T-helper 9 cell (primary cell): ENCODE results near the gene COL12A1.

Experiments used
- DNase-seq: peaks from one replicate; pipeline ENCODE4 v3.0.0-alpha.2; 2020
- total RNA-seq, 2 donors: gene quantifications; one replicate each; lab custom pipeline; 2026; lab: John Stamatoyannopoulos, UW

COL12A1 gene
- 0 to 0.21 reads per million in 2 donors for total RNA-seq

DNA sequence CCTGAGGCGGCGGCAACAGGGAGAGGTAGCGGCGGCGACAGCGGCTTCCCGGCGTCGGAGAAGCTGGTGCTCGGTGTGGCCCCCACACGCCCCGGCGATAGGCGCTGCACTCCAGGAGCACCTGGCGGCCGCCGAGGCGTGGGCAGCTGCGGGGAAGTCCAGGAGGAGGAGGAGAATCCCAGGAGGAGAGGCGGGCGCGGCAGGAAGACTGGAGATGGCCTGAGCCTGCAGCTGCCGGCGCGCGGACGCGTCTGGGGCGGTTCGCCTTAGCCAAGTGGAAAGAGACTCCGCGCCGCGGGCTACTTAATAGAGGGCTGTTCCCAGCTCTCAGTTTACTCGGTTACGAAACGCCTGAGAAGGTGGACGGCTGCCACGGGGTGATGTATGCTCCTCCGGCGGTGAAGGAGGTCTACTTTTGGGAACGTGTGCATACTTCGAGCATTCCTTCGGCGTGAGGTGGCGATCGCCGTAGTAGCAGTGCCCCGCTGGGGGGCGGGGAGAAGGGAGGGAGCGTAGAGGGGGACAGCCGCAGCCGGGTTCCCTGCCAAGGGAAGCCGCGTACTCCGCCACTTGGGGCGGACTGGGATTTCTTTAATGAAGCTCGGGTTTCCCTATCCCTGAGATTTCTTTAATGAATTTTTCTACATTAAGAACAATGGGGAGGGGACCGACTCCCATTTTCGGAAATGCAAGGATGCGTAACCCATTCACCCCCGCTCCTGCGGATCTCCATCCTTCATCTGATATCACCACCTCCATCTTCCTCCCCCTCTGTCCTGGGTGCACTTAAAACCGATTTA lies at the start of gene COL12A1:
TSS of gene COL12A1 (minus strand) at position 278 of the 800 bp plus-strand sequence. CDS start 3,261 bp downstream, outside the sequence.
- DNase-seq: no peak

GRCh38 chr6:75250552-75250951 lies 44.7 kb upstream of the COL12A1 start:
- DNase-seq: no peak

DNA sequence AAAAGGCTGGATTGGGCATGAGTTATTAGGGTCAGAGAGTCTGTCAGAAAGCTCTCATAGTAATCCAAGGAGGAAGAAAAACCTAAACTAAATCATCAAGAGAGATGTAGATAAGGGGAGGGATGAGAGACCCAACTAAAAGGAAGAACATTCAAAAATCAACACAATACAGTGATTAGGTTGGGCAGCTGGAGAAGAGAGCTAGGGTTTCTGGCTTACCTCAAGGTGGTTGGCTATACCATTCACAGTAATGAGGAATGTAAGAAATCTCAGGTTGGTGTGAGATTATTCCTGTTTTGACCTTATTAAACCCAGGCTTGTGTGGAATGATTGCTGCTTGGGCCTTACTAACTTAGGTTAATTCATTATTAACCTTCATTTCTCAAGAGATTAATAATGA lies 44.0 kb upstream of the COL12A1 start:
- DNase-seq: no peak

- no peak for DNase-seq
Measured at GRCh38 chr6:75246386-75246785, 40.5 kb upstream of the COL12A1 start.

DNA sequence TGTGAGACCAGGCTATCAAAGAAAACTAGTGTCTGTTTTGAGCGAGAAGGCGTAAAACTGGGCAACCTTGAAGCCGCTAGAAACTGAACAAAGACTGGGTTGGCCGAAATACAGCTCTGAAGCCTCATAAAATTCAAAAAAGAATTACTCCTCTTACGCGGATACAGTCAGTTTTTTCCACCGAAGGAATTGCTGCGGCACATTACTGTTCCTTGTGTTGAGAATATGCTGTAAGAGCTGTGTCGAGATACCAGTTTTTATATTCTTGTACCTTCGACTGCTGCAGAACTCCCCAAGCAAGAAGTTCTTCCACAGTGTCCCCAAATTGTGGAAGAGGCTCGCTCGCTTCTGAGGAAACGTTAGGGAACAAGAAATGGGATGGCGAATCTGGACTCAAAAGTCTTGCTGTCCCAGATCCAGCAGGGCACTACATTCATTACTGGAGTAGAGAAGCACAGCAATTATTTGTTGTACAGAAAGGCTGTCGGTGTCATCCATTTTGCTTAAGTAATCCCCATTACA lies 38.3 kb upstream of the COL12A1 start:
- DNase-seq: no peak

DNA sequence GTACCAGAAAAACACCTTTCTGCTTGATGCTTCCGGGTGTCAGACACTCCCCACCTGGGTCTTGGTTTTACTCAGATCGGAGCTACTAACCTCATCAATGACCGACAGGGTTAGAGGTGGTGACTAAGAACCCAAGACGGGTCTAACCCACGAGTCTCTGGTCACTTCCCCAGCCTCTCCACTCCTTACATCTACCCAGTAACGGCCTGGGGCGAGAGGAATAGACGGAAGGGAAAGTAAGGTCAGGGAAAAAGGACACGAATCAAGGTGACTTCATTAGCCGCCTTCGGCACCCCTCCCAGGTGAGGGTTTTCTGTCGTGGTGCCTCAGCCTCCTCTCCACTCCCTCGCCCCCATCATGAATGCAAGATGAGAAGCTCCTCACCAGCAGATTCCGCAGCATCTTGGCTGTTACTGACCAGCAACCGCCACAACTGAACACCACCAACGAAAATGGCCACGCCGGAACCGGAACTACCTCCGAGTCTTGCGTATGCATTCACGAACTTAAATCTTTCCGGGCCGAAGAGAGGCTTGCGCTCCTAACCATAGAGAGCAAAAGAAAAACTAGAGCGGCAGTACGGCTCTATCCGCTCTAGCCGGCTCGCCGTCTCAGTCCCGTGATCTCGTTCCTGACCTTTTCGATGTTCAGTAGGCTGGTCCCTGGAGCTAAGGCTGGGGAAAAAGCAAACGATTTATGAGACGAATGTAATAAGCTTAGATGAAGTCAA lies 37.6 kb upstream of the COL12A1 start, which contains the start of gene COX7A2:
TSS of gene COX7A2 (minus strand) at position 469 of the 730 bp plus-strand sequence. CDS start at position 402, 67 bp downstream.
- DNase-seq: peak; percentile 73

- DNase-seq: no peak
Measured at GRCh38 chr6:75236630-75237029, 30.8 kb upstream of the COL12A1 start.

DNA sequence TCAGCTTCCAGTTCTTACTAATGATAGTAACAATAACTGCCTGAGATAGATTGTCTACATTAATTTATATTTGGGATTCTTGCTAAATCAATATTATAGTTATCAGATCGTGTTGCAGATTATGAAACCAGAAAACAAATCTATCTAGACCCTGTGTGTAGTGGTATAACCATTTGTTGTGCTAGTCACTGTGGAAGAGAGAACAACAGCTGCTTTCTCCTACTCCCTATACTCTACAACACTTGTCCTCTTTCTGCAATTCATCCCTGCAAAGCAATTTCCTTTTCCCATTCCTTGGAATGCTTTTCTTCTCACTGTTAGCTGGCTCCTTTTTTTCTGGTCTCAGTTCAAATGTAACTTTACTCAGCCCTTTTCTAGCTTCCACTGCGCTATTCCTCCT lies 29.4 kb upstream of the COL12A1 start:
- no peak for DNase-seq

GRCh38 chr6:75234126-75234865 lies 28.4 kb upstream of the COL12A1 start:
- DNase-seq: no peak

DNA sequence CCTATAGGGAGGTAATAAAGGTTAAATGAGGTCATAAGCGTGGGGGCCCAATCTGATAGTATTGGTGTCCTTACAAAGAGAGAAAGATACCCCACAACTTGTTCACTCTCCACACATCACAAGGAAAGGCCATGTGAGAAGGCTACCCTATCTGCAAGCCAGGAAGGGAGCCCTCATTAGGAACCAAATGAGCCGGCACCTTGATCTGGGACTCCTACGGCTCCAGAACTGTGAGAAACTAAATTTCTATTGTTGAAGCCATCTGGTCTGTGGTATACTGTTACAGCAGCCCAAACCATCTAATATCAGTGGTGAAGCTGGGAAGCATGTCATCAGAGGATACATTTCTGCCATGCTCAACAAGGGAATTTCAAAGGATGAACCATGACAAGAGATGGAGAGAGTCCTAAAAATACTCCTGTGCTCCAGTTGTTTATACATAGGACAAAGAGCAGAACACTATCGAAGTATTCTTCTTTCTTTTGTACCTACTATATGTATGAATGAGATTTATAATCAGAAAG lies 27.3 kb upstream of the COL12A1 start:
- no peak for DNase-seq

DNA sequence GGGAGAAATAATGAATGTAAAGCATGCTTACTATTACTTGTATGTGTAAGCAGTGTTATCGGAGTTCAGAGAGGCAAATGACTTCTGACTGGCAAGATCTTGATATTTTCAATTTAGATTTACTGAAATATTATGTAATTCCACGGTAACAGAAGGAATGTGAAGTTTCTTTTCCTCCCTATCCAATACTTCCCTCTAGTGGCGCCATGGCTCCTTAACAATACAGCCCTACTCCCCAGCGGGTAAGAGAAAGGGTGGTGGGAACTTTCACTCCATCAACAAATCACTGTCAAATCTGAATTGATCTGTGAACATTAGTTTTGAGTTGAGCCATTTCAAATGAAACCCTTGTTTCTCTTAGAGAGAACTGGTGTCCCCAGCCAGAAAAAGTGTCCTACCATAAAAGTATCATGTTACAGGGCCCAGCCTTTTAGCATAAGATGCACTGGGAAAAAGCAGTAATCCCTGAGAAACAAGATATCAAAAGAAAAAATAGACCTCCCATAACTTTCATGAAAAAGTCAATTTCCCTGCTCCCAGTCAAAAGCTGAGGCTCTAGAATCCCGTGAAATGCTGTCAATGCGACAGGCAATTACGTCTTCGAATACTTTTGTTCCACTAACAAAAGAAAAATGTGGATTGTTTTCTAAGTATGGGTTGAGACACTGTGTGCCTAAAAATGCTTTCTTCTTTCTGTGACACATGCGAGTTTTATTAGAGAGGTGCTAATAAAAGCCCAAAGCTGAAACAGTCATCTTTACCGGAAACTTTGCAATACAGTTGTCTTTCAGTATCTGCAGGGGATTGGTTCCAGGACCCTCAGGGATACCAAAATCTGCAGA lies 24.9 kb upstream of the COL12A1 start:
- no peak for DNase-seq

DNA sequence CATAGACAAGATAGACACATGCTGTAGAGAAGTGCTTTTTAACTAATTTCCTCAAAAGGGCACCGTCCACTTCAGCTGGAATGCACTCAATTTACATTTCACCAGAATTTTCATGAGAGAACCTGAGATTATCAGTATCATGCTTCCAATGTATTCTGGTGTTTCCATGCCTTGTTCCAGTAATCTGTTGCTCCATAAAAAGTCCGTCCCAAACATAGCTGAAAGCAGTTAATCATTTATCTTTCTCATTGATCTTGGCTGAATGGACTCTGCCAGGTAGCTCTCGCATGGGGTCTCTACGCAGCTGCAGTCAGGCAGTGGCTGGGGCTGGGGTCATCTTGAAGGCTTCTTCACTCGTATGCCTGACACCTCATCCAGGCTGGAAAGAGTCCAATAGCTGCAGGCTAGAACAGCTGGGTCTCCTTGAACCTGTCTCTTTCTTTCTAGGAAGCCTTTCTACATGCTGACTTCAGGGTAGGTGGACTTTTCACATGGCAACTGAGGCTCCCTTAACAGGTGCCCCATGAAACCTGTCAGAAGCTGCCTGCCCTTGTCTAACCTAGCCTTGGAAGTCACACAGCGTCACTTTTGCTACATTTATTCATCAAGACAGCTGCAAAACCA lies 18.6 kb upstream of the COL12A1 start:
- DNase-seq: no peak

DNA sequence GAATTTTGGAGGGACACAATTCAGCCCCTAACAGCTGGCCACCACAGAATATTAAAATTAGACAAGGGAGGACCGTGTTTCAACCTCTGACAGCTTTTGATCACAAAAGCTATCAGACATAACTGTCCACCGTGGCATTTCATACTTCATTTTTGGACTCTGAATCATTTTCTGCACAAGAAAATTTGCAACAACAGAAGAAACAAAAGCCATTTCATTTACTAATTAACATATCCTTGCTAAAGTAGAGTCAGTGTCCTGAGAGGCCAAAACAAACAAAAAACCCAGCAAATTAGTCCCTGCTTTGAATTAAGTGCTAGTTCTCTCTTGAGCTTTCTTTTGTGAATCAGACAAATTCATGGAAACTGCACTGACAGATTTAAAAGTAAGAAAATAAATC lies 17.6 kb upstream of the COL12A1 start:
- DNase-seq: no peak

DNA sequence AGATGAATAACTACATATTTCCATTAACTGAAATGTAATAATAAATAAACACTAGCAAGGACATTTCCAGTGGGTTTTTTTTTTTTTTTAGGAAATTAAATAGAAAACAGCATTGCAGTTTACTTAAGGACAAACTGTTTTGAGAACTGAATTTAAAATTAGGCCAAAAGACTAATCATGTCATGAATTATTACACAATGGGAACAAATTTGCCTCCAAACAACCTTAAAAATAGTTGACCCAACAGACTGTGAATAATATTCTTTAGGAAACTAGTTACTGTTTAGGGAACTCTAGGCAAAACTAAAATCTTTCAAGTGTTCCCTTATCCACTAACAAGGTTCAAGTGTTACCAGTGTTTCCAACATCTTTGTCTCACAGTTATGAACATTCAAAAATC lies 16.4 kb upstream of the COL12A1 start:
- DNase-seq: no peak

- DNase-seq: no peak
Measured at GRCh38 chr6:75221116-75221515, 15.3 kb upstream of the COL12A1 start.

- DNase-seq: no peak
Measured at GRCh38 chr6:75220357-75220756, 14.5 kb upstream of the COL12A1 start.

DNA sequence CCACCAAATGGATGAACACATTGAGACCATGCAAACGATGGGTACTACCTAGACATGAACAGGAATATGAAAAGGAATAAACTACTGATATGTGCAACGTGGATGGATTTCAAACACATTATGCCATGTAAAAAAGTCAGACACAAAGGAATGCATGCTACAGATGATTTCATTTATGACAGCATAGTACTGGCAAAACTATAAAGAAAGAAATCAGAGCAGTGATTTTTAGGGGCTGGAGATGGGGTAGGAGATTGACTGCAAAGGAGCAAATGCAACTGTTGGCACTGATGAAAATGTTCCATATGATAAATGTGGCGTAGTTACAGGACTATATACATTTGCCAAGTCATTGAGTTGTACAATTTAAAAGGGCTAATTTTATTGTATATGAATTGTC lies 13.4 kb upstream of the COL12A1 start:
- DNase-seq: no peak

DNA sequence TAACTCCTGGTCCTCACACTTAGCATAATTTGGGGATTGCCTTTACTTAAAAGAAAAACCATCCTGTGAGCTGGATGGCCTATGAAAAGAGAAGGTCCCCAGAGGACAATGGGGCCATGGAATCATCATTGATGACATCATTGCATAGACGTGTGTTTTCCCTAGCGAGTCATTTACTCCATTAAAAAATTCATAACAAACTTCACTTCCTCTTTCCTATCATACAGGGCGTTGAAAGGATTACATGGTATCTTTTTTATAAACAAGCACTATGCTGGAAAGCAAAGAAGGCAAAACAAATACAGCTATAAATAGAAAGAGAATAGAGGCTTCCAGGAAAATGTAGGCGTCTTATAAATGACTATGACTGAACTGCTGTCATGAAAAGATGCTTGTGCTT lies 11.3 kb upstream of the COL12A1 start:
- DNase-seq: no peak

GRCh38 chr6:75215291-75215690 lies 9.4 kb upstream of the COL12A1 start:
- DNase-seq: no peak

GRCh38 chr6:75213732-75214131 lies 7.9 kb upstream of the COL12A1 start:
- no peak for DNase-seq

DNA sequence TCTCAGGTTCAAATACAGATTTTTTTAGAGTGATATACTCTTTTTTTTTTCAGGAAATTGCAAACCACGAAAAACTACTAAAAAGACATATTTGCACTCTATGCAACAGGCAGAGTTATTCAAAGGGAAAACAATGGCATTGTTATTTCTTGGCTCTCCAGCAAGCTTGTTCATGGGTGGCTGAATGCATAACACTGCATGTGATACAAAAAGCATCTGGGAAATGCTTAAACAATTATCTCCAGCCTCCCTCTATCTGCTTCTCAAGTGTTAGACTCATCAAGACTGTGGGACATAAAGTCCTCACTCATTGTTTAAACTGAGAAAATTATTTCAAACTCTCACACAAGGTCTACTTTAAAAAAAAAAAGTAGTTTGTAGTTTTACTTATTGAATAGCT lies 7.3 kb upstream of the COL12A1 start:
- DNase-seq: no peak
